Measurements from ENCODE around the gene SUDS3. TPM values are rescaled to one million over a fixed set of nuclear protein-coding genes. Genes with fewer than 3 reads are reported as not detected.

Gene SUDS3
- total RNA-seq, 1 donor from 2014 or later: 23.3 TPM

DNA sequence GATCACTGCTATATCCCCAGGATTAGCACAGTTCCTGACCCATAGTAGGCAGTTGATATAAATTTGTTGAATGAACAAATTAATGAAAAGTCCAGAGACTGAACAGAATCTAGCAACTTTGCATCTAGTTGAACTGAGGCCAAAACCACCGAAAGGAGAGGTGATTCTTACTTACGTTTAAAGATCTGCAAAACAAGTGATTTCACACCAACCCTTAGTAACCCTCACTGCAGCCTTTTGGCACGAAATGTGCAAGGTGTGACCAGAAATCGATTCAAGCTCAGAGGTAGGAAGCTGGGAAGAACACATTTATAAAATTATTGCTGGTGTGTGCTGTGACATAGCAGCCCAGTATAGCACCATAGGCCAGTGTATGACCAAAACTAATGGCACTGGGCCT, 70.8 kb downstream of the SUDS3 start:
- no peaks in the 10 kb centered on the region for H3K36me3 Mint-ChIP-seq (ENCODE audit: low read depth)

DNA sequence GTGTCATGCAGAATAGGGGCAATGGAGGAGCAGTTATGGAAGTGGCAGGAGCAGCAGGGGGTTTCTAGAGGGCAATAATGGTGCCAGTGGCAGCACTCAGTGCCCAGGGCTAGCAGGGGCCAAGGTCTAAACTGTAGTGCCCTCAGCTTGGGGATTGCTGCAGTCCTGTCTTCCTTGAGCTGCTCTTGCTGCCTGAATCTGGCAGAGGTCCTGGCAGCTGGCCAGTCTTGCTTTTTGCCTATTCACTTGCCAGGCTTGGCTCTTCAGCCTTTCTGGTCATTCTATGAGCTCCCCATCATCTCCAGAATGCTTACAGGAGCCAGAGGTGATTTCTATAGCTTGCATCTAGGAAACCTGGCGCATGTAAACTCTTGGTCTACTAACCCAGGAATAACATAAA, 72.0 kb downstream of the SUDS3 start:
- intact Hi-C loops (cut with micrococcal nuclease): no loop called here
- Mint-ChIP-seq H3K4me3 (no peak overlapping the region), H3K27ac (no peak overlapping the region), H3K36me3 (ENCODE audit: low read depth) (no peaks in the 10 kb centered on the region), H3K4me1 (ENCODE audit: low read depth) (no peaks in the 10 kb centered on the region), H3K27me3 (ENCODE audit: insufficient read depth) (peaks cover 2% of the 10 kb centered on the region), H3K9me3 (no peaks in the 10 kb centered on the region)
- DNase-seq (ENCODE audit: low spot score): no peak

More for the DNA sequence above, 70.8 kb downstream of the SUDS3 start:
- peaks cover 2% of the 10 kb centered on the region for H3K27me3 Mint-ChIP-seq (ENCODE audit: insufficient read depth)
- H3K4me3 Mint-ChIP-seq: no peak overlapping the region
- H3K4me1 Mint-ChIP-seq (ENCODE audit: low read depth): no peaks in the 10 kb centered on the region
- no peak overlapping the region for H3K27ac Mint-ChIP-seq
- intact Hi-C loops (cut with micrococcal nuclease): no loop called here
- no peaks in the 10 kb centered on the region for H3K9me3 Mint-ChIP-seq
- no peak for DNase-seq (ENCODE audit: low spot score)

DNA sequence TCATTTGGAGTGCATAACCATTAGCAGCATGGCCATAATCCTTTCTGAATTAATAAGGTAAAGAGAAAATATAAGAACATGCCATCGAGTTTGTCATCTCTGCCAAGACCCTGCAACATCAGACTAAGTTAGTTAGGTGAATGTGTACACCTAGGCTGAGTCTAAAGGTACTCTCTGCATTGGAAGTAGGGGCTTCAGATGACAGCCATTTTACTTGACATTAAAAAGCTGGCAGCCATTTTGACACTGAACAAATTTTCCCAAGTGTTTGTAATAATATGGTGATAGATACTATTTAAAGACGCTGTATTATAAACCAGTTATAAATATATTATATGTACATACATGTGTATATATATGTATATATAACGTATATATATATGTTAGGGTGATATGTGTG, 79.0 kb downstream of the SUDS3 start:
- no peak for DNase-seq (ENCODE audit: low spot score)
- no peaks in the 10 kb centered on the region for H3K4me1 Mint-ChIP-seq (ENCODE audit: low read depth)
- no peaks in the 10 kb centered on the region for H3K9me3 Mint-ChIP-seq
- no peak overlapping the region for H3K4me3 Mint-ChIP-seq
- H3K27me3 Mint-ChIP-seq (ENCODE audit: insufficient read depth): no peaks in the 10 kb centered on the region
- H3K36me3 Mint-ChIP-seq (ENCODE audit: low read depth): no peaks in the 10 kb centered on the region
- no peak overlapping the region for H3K27ac Mint-ChIP-seq
- intact Hi-C loops (cut with micrococcal nuclease): no loop called here

DNA sequence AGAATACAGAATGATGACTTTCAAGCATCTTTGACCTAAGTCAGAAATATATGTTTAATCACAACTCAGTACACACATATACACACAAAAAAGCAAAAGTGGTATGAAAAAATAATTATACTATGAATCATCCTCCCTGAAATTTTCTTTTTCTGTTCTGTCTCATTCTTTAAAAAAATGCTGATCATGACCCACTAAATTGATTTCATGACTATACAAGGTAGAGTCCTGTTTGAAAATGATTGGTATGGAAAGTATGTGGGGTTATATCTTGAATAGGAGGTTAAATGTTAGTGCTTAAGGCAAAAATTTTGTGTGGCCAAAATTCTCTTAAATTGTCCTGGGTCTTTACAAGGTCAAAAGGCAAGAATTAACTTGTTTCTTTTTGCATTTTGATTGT, 80.4 kb downstream of the SUDS3 start:
- H3K4me1 Mint-ChIP-seq (ENCODE audit: low read depth): no peaks in the 10 kb centered on the region
- no peaks in the 10 kb centered on the region for H3K27me3 Mint-ChIP-seq (ENCODE audit: insufficient read depth)
- H3K9me3 Mint-ChIP-seq: no peaks in the 10 kb centered on the region
- no peak overlapping the region for H3K4me3 Mint-ChIP-seq
- H3K36me3 Mint-ChIP-seq (ENCODE audit: low read depth): no peaks in the 10 kb centered on the region
- DNase-seq (ENCODE audit: low spot score): no peak
- H3K27ac Mint-ChIP-seq: no peak overlapping the region
- intact Hi-C loops (cut with micrococcal nuclease): no loop called here

DNA sequence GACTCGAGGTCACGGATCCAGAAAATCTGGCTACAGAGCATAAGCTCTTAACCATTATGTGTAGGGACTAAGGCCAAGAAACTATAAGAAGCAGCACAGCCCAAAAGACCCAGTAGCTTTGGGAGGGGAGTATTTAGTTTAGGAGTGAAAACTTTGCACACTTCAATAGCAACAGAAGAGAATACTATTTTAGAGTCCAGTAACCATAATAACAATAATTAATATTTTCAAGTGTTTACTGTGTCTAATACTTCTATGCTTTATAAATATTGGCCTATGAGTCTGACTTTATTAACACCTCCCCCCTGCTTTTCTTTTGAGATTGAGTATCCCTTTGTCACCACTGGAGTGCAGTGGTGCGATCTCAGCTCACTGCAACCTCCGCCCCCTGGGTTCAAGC, 82.8 kb downstream of the SUDS3 start:
- intact Hi-C loops (cut with micrococcal nuclease): no loop called here
- Mint-ChIP-seq H3K4me3 (no peak overlapping the region), H3K4me1 (ENCODE audit: low read depth) (no peaks in the 10 kb centered on the region), H3K9me3 (peaks cover 3% of the 10 kb centered on the region), H3K36me3 (ENCODE audit: low read depth) (no peaks in the 10 kb centered on the region), H3K27me3 (ENCODE audit: insufficient read depth) (no peaks in the 10 kb centered on the region), H3K27ac (no peak overlapping the region)
- no peak for DNase-seq (ENCODE audit: low spot score)

DNA sequence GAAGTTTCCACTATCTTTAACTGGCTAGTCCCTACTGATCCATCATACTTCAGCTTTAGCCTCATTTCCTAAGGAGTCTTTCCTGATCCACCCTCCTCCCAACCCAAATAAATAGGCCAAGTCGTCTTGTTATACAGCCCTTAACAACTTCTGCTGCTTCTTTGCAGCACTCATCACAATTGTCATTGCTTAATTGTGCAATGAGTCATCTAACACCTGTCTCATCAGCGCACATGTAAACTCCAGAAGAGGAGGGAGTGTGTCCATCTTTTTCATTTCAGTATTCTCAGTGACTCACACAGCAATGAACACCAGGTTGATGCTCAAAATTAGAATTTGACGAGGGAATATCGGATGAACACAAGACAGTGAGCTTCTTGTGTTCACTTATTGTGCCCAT, 87.3 kb downstream of the SUDS3 start:
- intact Hi-C loops (cut with micrococcal nuclease): no loop called here
- Mint-ChIP-seq H3K4me3 (no peak overlapping the region), H3K27me3 (ENCODE audit: insufficient read depth) (no peaks in the 10 kb centered on the region), H3K27ac (no peak overlapping the region), H3K36me3 (ENCODE audit: low read depth) (no peaks in the 10 kb centered on the region), H3K4me1 (ENCODE audit: low read depth) (no peaks in the 10 kb centered on the region), H3K9me3 (peaks cover 3% of the 10 kb centered on the region)
- DNase-seq (ENCODE audit: low spot score): no peak

DNA sequence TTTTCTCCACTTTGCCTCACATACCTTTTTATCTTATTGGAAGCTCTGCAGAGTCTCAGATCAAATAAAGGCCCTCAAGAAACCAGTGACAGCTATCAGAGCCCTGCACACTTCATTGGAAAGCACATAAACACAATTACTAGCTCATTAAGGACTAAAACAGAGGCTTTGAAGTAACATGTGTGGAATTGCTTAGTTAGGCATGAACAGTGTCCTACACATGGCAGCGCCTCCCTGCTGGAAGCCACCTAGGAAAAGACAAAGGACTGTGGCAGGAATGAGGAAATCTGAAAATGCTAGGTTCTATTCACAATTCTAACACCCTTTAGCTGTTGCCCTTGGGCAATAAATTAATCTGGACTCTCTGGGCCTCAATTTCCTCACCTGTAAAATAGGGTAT, 89.4 kb downstream of the SUDS3 start:
- Mint-ChIP-seq H3K9me3 (peaks cover 3% of the 10 kb centered on the region), H3K4me1 (ENCODE audit: low read depth) (no peaks in the 10 kb centered on the region), H3K27ac (no peak overlapping the region), H3K36me3 (ENCODE audit: low read depth) (no peaks in the 10 kb centered on the region), H3K4me3 (no peak overlapping the region), H3K27me3 (ENCODE audit: insufficient read depth) (no peaks in the 10 kb centered on the region)
- DNase-seq (ENCODE audit: low spot score): no peak
- intact Hi-C loops (cut with micrococcal nuclease): no loop called here

Other genes starting within 250 kb of the SUDS3 start
- 200 and 205 TPM in 2 replicates for gene PEBP1, start 240.4 kb upstream of the SUDS3 start, total RNA-seq
- 59.5 and 59.7 TPM in 2 replicates for gene TAOK3, start 3.6 kb upstream of the SUDS3 start, total RNA-seq